Uterus (tissue), 2 donors: Measurements from ENCODE around the gene TBC1D9.

Source experiments
- POLR2A ChIP-seq, 2 donors: fragments of 450-650 bp; IDR thresholded peaks; one replicate each; pipeline ENCODE4 v1.6.1; 2016; ENCODE audit warnings: antibody characterized with exemption in 2 of 2, mild to moderate bottlenecking in 1 of 2, moderate library complexity in 1 of 2
- TF ChIP-seq, protein P1 (sequence below), 4 experiments: fragments of 200-600 bp in 2 of 4; fragments of 450-650 bp in 2 of 4; sonication (generic) in 2 of 4; IDR thresholded peaks; one replicate each; pipeline ENCODE4 v1.5.1; 2016 to 2019; ENCODE audit warnings: antibody characterized with exemption in 4 of 4, mild to moderate bottlenecking in 2 of 4, moderate library complexity in 1 of 4

DNA sequence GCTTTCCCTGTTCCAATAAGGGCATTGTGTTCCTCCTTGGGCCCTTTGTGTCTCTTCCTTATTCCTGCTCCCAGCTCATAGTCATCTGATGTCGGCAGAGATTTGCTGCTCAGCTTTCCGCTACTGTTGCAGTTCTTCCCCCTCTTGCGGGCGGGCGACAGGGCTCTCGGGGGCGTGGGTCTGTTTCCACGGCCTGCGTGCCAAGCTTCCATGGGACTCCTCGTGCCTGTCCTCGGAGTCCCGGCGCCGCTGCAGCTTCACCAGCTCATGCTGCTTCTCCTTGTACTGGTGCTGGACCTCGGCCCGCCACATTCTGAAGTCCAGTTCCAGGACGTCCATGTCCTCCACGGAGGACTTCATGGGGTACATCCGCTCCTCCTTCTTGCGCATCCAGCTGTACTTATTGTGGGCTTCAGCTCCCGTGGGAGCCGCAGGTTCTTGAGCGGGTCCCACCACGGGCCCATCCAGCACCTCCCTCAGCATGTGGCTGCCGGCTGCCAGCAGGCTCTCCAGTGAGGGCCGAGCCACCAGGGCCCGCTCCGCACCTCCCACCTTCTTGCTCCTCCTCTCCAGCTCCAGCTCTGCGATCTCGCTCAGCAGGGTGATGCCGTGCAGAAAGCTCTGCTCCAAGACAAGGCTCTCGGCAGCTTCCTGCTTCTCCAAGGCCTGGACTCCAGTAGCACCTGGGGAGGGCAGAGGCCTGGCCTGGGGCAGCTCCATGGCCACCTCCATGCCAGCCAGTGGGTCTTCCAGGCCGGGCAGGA lies 113.3 kb downstream of the TBC1D9 start:
- TF ChIP-seq, protein P1, sequence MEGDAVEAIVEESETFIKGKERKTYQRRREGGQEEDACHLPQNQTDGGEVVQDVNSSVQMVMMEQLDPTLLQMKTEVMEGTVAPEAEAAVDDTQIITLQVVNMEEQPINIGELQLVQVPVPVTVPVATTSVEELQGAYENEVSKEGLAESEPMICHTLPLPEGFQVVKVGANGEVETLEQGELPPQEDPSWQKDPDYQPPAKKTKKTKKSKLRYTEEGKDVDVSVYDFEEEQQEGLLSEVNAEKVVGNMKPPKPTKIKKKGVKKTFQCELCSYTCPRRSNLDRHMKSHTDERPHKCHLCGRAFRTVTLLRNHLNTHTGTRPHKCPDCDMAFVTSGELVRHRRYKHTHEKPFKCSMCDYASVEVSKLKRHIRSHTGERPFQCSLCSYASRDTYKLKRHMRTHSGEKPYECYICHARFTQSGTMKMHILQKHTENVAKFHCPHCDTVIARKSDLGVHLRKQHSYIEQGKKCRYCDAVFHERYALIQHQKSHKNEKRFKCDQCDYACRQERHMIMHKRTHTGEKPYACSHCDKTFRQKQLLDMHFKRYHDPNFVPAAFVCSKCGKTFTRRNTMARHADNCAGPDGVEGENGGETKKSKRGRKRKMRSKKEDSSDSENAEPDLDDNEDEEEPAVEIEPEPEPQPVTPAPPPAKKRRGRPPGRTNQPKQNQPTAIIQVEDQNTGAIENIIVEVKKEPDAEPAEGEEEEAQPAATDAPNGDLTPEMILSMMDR (IDR thresholded peaks at IDR 0.05): no peak
- TF ChIP-seq POLR2A (IDR thresholded peaks at IDR 0.05): no peak
